ENCODE data around the gene PLCD4. TPM values are rescaled to one million over a fixed set of nuclear protein-coding genes. Genes with fewer than 3 reads are reported as not detected.

The PLCD4 gene
- total RNA-seq, 1 experiment from 2014 or later: 0.42 TPM

GRCh38 chr2:218648088-218648786 is 40.5 kb downstream of the PLCD4 start:
- no CpG with 5 or more reads among the region's 9 CpGs for WGBS (ENCODE audit: extremely low coverage, insufficient read length, low lambda C conversion rate)
- no peak overlapping the region for H2BK5ac ChIP-seq (ENCODE audit: insufficient read length, low read length)
- H3K9ac ChIP-seq (ENCODE audit: extremely low read depth, insufficient read length, low read length): no peak overlapping the region
- TF ChIP-seq CTCF (conservative IDR thresholded peaks at IDR 0.05): peak; percentile 89
- H3K4me3 Mint-ChIP-seq: no peak overlapping the region
- no peaks in the 10 kb centered on the region for H3K27me3 ChIP-seq (ENCODE audit: insufficient read depth, low read length)
- no peak overlapping the region for H4K8ac ChIP-seq (replicated peaks; ENCODE audit: insufficient read length, low read depth, low read length)
- H3K27ac ChIP-seq (ENCODE audit: insufficient read length, low read depth, low read length): no peak overlapping the region
- H4K91ac ChIP-seq (ENCODE audit: insufficient read length, low read depth, low read length): no peak overlapping the region
- no peak overlapping the region for H2BK120ac ChIP-seq (ENCODE audit: low read depth, low read length, poor library complexity, severe bottlenecking)
- no peak overlapping the region for H3K4me2 ChIP-seq (ENCODE audit: insufficient read depth, insufficient read length, low read length)
- H2BK20ac ChIP-seq (ENCODE audit: low read depth, low read length, poor library complexity, severe bottlenecking): no peak overlapping the region
- no peaks in the 10 kb centered on the region; a peak in 1 of 5 replicates for H3K9me3 Mint-ChIP-seq
- H3K23me2 ChIP-seq (ENCODE audit: insufficient read length, low read depth, low read length, poor library complexity, severe bottlenecking): no peaks in the 10 kb centered on the region
- no peaks in the 10 kb centered on the region for H3K9me3 ChIP-seq (ENCODE audit: control insufficient read depth, low read depth, low read length)
- H3K18ac ChIP-seq (ENCODE audit: insufficient read length, low read depth, low read length): no peak overlapping the region
- peak; percentile 55 for DNase-seq
- no peaks in the 10 kb centered on the region for H3K4me1 Mint-ChIP-seq
- H2AFZ ChIP-seq (ENCODE audit: low read length): no peak overlapping the region
- H3K79me1 ChIP-seq (ENCODE audit: insufficient read depth, low read depth, low read length, poor library complexity, severe bottlenecking): no peaks in the 10 kb centered on the region
- H3K79me2 ChIP-seq (ENCODE audit: insufficient read depth, low read length): no peaks in the 10 kb centered on the region
- no peak overlapping the region for H2BK15ac ChIP-seq (ENCODE audit: low read depth, low read length)
- no peak overlapping the region for H3K4ac ChIP-seq (ENCODE audit: low read depth, low read length)
- peaks cover 41 to 90% (median 77%) of the 10 kb centered on the region in 3 experiments; a peak in 6 of 7 replicates for H3K36me3 Mint-ChIP-seq (ENCODE audit: insufficient read depth in 1 of 3, low read depth in 3 of 3)
- no peak overlapping the region for H3K56ac ChIP-seq (ENCODE audit: insufficient read length, low read depth, low read length)
- H2BK12ac ChIP-seq (ENCODE audit: insufficient read length, low read depth, low read length): no peak overlapping the region
- no peak overlapping the region for H4K5ac ChIP-seq (ENCODE audit: insufficient read length, low read depth, low read length)
- no peaks in the 10 kb centered on the region for H4K20me1 ChIP-seq (ENCODE audit: control insufficient read depth, insufficient read depth, insufficient read length)
- H2AK5ac ChIP-seq (ENCODE audit: insufficient read length, low read length): no peak overlapping the region
- no peaks in the 10 kb centered on the region for H3K27me3 Mint-ChIP-seq (ENCODE audit: low read depth)
- H3K4me1 ChIP-seq (ENCODE audit: insufficient read depth, low read length): no peaks in the 10 kb centered on the region
- H3K14ac ChIP-seq (ENCODE audit: insufficient read depth, low read length): no peak overlapping the region
- H3K23ac ChIP-seq (ENCODE audit: insufficient read length, low read depth, low read length): no peak overlapping the region
- peak overlapping the region in 1 of 3 experiments; percentile 82; a peak in 1 of 7 replicates for H3K27ac Mint-ChIP-seq
- H3T11ph ChIP-seq (ENCODE audit: low read length): no peak overlapping the region
